Panc1 (cell line): ENCODE measurements around the gene KCNQ2. TPM values are rescaled to one million over a fixed set of nuclear protein-coding genes. Genes with fewer than 3 reads are reported as not detected.

Experiments used
- ATAC-seq: fragments of 200-7000 bp; cut with Tn5 transposase; 2 replicates; pipeline ENCODE4 v1.9.1; 2020; ENCODE audit warnings: mild to moderate bottlenecking, moderate library complexity
- BruUV-seq: library from RNA; stranded (reverse); fragments of 400-500 nt; replicated peaks from 2 replicates; lab custom pipeline; 2021; lab: Mats Ljungman, UMichigan
- CTCF ChIA-PET: fragments of 300-600 bp; sonication (Branson Sonifier 250); formaldehyde crosslinking; loops from one replicate; lab custom pipeline; 2022; ENCODE audit warnings: antibody characterized with exemption; lab: Charles Lee
- POLR2A ChIA-PET: fragments of 300-600 bp; sonication (Branson Sonifier 250); formaldehyde crosslinking; loops from one replicate; lab custom pipeline; 2022; ENCODE audit warnings: antibody characterized with exemption; lab: Charles Lee
- DNase-seq: peaks from one replicate; pipeline ENCODE4 v3.0.0-alpha.2; 2010; ENCODE audit warnings: low read depth, low spot score
- H3K27ac ChIP-seq: 2 replicates; pipeline ENCODE4 v1.5.1; 2011; ENCODE audit warnings: mild to moderate bottlenecking, low read length, inconsistent platforms
- H3K27me3 ChIP-seq: fragments of 200-500 bp; sonication (Bioruptor generic); 2 replicates; pipeline ENCODE4 v1.6.0; 2014; ENCODE audit warnings: low read length, inconsistent platforms; ENCODE audit not compliant: control insufficient read depth, insufficient read depth
- H3K36me3 ChIP-seq: fragments of 200-500 bp; sonication (Bioruptor generic); 2 replicates; pipeline ENCODE4 v1.5.1; 2014; ENCODE audit warnings: inconsistent platforms, mild to moderate bottlenecking, low read length, moderate library complexity; ENCODE audit not compliant: control insufficient read depth, insufficient read depth
- H3K4me1 ChIP-seq: 2 replicates; pipeline ENCODE4 v1.5.1; 2011; ENCODE audit warnings: inconsistent platforms, mild to moderate bottlenecking, low read length, moderate library complexity; ENCODE audit not compliant: control insufficient read depth, insufficient read depth
- H3K4me3 ChIP-seq, 2 experiments: 2 replicates each; pipeline ENCODE4 v1.5.1; 2011 to 2012; ENCODE audit warnings: low read depth in 2 of 2, low read length in 2 of 2, mild to moderate bottlenecking in 2 of 2, inconsistent platforms in 1 of 2, moderate library complexity in 1 of 2
- H3K9me3 ChIP-seq: fragments of 200-500 bp; sonication (Bioruptor generic); 2 replicates; pipeline ENCODE4 v1.5.1; 2014; ENCODE audit warnings: low read depth, mild to moderate bottlenecking, inconsistent platforms, low read length, moderate library complexity; ENCODE audit not compliant: control insufficient read depth, insufficient read depth
- CTCF ChIP-seq: fragments of 450-650 bp; IDR thresholded peaks from 2 replicates; pipeline ENCODE4 v1.5.1; 2017; ENCODE audit warnings: mild to moderate bottlenecking
- POLR2AphosphoS5 ChIP-seq: IDR thresholded peaks from 2 replicates; pipeline ENCODE4 v1.6.1; 2012; ENCODE audit warnings: mild to moderate bottlenecking, low read depth, low read length, moderate library complexity
- REST ChIP-seq, 2 experiments: IDR thresholded peaks; 2 replicates each; pipeline ENCODE4 v1.6.1; 2011 to 2012; ENCODE audit warnings: low read depth in 2 of 2, control low read depth in 1 of 2, low read length in 1 of 2, mild to moderate bottlenecking in 1 of 2, moderate library complexity in 1 of 2; ENCODE audit not compliant: insufficient read depth in 1 of 2
- SIN3A ChIP-seq: IDR thresholded peaks from 2 replicates; pipeline ENCODE4 v1.6.1; 2012; ENCODE audit warnings: low read depth, mild to moderate bottlenecking, low read length, moderate library complexity, borderline replicate concordance; ENCODE audit not compliant: insufficient read depth
- TCF7L2 ChIP-seq: IDR thresholded peaks from 2 replicates; pipeline ENCODE4 v1.6.1; 2011; ENCODE audit warnings: mild to moderate bottlenecking, low read depth, low read length, inconsistent platforms
- in situ Hi-C: cut with HindIII; loops from 2 replicates; pipeline ENCODE4 v1.10.0; 2016; ENCODE audit warnings: low sequenced_read_pairs, low pct_unique_long_range_greater_than_20kb
- intact Hi-C: fragments of 100-400 bp; cut with micrococcal nuclease; formaldehyde crosslinking; loops from one replicate; pipeline ENCODE4 v1.10.0; 2022; ENCODE audit not compliant: unreplicated experiment
- total RNA-seq: library from RNA; stranded (reverse); gene quantifications from one replicate; pipeline ENCODE4 v1.2.1, GENCODE V29; 2021; ENCODE audit not compliant: unreplicated experiment

Gene KCNQ2
- total RNA-seq, 1 experiment from 2014 or later, result 19.4 TPM

GRCh38 chr20:63513207-63513606, 40.8 kb upstream of the KCNQ2 start:
- Histone ChIP-seq H3K4me1 (no peaks in the 10 kb centered on the region), H3K27me3 (no peaks in the 10 kb centered on the region), H3K27ac (no peak overlapping the region), H3K9me3 (no peaks in the 10 kb centered on the region), H3K36me3 (no peaks in the 10 kb centered on the region), H3K4me3 (no peak overlapping the region)
- TF ChIP-seq REST (IDR thresholded peaks at IDR 0.05; ENCODE audit: insufficient read depth in 1 of 2, low read depth in 2 of 2, low read length in 1 of 2), result no peak
- TF ChIP-seq POLR2AphosphoS5, result no peak
- no peak for TF ChIP-seq SIN3A
- TF ChIP-seq TCF7L2, result no peak
- TF ChIP-seq CTCF, result no peak
- no TSS peak for BruUV-seq
- in situ Hi-C loops, result no loop called here
- no peak for ATAC-seq
- ChIA-PET CTCF (no interaction called here), POLR2A (no interaction called here)
- intact Hi-C loops, result no loop called here
- no peak for DNase-seq

GRCh38 chr20:63509088-63509564, 36.7 kb upstream of the KCNQ2 start:
- H3K27ac ChIP-seq, result no peak overlapping the region
- TF ChIP-seq TCF7L2 (no peak), REST (IDR thresholded peaks at IDR 0.05; ENCODE audit: insufficient read depth in 1 of 2, low read depth in 2 of 2, low read length in 1 of 2) (no peak), SIN3A (no peak), POLR2AphosphoS5 (no peak), CTCF (no peak)
- ATAC-seq (no peak), DNase-seq (no peak)
- no peaks in the 10 kb centered on the region for H3K4me1 ChIP-seq
- no peaks in the 10 kb centered on the region for H3K36me3 ChIP-seq
- no peaks in the 10 kb centered on the region for H3K27me3 ChIP-seq
- H3K4me3 ChIP-seq, result no peak overlapping the region
- no TSS peak for BruUV-seq
- H3K9me3 ChIP-seq, result no peaks in the 10 kb centered on the region
- POLR2A ChIA-PET, result no interaction called here
- CTCF ChIA-PET, result no interaction called here
- intact Hi-C loops, result no loop called here
- in situ Hi-C loops, result no loop called here
